HepG2 (cell line): Measurements from ENCODE around the gene NDRG2. TPM values are rescaled to one million over a fixed set of nuclear protein-coding genes. Genes with fewer than 3 reads are reported as not detected.

Experiments used
- CEBPG ChIP-seq: IDR thresholded peaks from 2 replicates; pipeline ENCODE4 v1.6.1; 2016
- FLYWCH1 ChIP-seq: sonication (generic); formaldehyde crosslinking; IDR thresholded peaks from 2 replicates; pipeline ENCODE4 v1.8.1; 2023; ENCODE audit warnings: mild to moderate bottlenecking, missing genetic modification reagents
- GPN1 ChIP-seq: sonication (generic); formaldehyde crosslinking; IDR thresholded peaks from 2 replicates; pipeline ENCODE4 v1.5.1; 2020; ENCODE audit warnings: missing genetic modification reagents, borderline replicate concordance
- MAFF ChIP-seq: IDR thresholded peaks from 2 replicates; pipeline ENCODE4 v1.6.1; 2011; ENCODE audit warnings: low read depth, low read length, improper control_type of control experiment
- MED1 ChIP-seq: sonication (generic); formaldehyde crosslinking; IDR thresholded peaks from 2 replicates; pipeline ENCODE4 v1.4.0; 2020; ENCODE audit warnings: missing genetic modification reagents
- MEIS2 ChIP-seq: sonication (generic); formaldehyde crosslinking; IDR thresholded peaks from 2 replicates; pipeline ENCODE4 v1.9.0; 2021; ENCODE audit warnings: mild to moderate bottlenecking, missing genetic modification reagents
- MXD4 ChIP-seq: IDR thresholded peaks from 2 replicates; pipeline ENCODE4 v1.6.1; 2016; ENCODE audit warnings: mild to moderate bottlenecking, missing biosample characterization, missing genetic modification reagents
- PHF8 ChIP-seq: sonication (generic); formaldehyde crosslinking; IDR thresholded peaks from 2 replicates; pipeline ENCODE4 v1.5.0; 2020; ENCODE audit warnings: missing genetic modification reagents
- SKI ChIP-seq: fragments of 450-650 bp; IDR thresholded peaks from one replicate; pipeline ENCODE4 v1.6.1; 2018; ENCODE audit warnings: mild to moderate bottlenecking; ENCODE audit not compliant: partially characterized antibody
- TEAD2 ChIP-seq: sonication (generic); formaldehyde crosslinking; IDR thresholded peaks from 2 replicates; pipeline ENCODE4 v1.9.0; 2021; ENCODE audit warnings: missing genetic modification reagents
- ZNF431 ChIP-seq: sonication (generic); formaldehyde crosslinking; IDR thresholded peaks from 2 replicates; pipeline ENCODE4 v1.9.0; 2022; ENCODE audit warnings: missing genetic modification reagents, low read depth, mild to moderate bottlenecking, borderline replicate concordance
- ZNF441 ChIP-seq: sonication (generic); formaldehyde crosslinking; IDR thresholded peaks from 2 replicates; pipeline ENCODE4 v1.7.0; 2021; ENCODE audit warnings: missing genetic modification reagents, borderline replicate concordance
- ZNF562 ChIP-seq: sonication (generic); formaldehyde crosslinking; IDR thresholded peaks from 2 replicates; pipeline ENCODE4 v1.8.0; 2022; ENCODE audit warnings: missing genetic modification reagents, borderline replicate concordance
- ZNF570 ChIP-seq: sonication (generic); formaldehyde crosslinking; IDR thresholded peaks from 2 replicates; pipeline ENCODE4 v1.4.0; 2020; ENCODE audit warnings: mild to moderate bottlenecking, missing genetic modification reagents, borderline replicate concordance
- ZNF580 ChIP-seq: IDR thresholded peaks from 2 replicates; pipeline ENCODE4 v1.6.1; 2016; ENCODE audit warnings: low read depth, borderline replicate concordance
- ZNF777 ChIP-seq: sonication (generic); formaldehyde crosslinking; IDR thresholded peaks from 2 replicates; pipeline ENCODE4 v1.4.0; 2020; ENCODE audit warnings: missing genetic modification reagents
- ZNF781 ChIP-seq: sonication (generic); formaldehyde crosslinking; IDR thresholded peaks from 2 replicates; pipeline ENCODE4 v1.5.1; 2020; ENCODE audit warnings: borderline replicate concordance, mild to moderate bottlenecking, missing genetic modification reagents; ENCODE audit errors: not compliant biosample characterization
- polyA plus RNA-seq, 8 experiments: library from polyadenylated mRNA; depleted of rRNA in 3 of 8; stranded (reverse) in 7 of 8; unstranded in 1 of 8; fragments of >200 nt; fragmentation: Illumina TruSeq in 4 of 8; extraction: Trizol in 4 of 8; gene quantifications; 2 replicates each; pipeline versions ENCODE4 v1.2.1 to v1.2.3, GENCODE V29; 2011 to 2016; ENCODE audit warnings: low read depth in 4 of 8, missing spikeins in 1 of 8, mixed read lengths in 1 of 8; ENCODE audit not compliant: insufficient read depth in 1 of 8
- total RNA-seq, 5 experiments: library from RNA; depleted of rRNA; stranded (reverse); fragments of >200 nt; fragmentation: Illumina TruSeq; extraction: Trizol; gene quantifications; 2 replicates each; pipeline ENCODE4 v1.2.3, GENCODE V29; 2016; ENCODE audit warnings: low read depth in 1 of 5
- TF ChIP-seq, protein P1 (sequence below): sonication (generic); formaldehyde crosslinking; IDR thresholded peaks from 2 replicates; pipeline ENCODE4 v1.4.0; 2020; ENCODE audit warnings: missing genetic modification reagents
- TF ChIP-seq, protein P2 (sequence below): sonication (generic); formaldehyde crosslinking; IDR thresholded peaks from 2 replicates; pipeline ENCODE4 v1.5.1; 2020; ENCODE audit warnings: missing genetic modification reagents, mild to moderate bottlenecking, borderline replicate concordance
- TF ChIP-seq, protein P3 (sequence below): sonication (generic); formaldehyde crosslinking; IDR thresholded peaks from 2 replicates; pipeline ENCODE4 v1.4.0; 2020; ENCODE audit warnings: mild to moderate bottlenecking, missing genetic modification reagents, borderline replicate concordance

The NDRG2 gene
- total and polyA plus RNA-seq, 2 of the 13 experiments (the other 11 are each of a cell fraction or from before 2014, with no cell fraction given) = 27.2 to 189 TPM

- TF ChIP-seq FLYWCH1 (CRISPR knock-in tag) = no peak
- TF ChIP-seq MEIS2 (CRISPR knock-in tag) = peak; percentile 82; the same call in 1 of the 2 replicates
- TF ChIP-seq, protein P1, sequence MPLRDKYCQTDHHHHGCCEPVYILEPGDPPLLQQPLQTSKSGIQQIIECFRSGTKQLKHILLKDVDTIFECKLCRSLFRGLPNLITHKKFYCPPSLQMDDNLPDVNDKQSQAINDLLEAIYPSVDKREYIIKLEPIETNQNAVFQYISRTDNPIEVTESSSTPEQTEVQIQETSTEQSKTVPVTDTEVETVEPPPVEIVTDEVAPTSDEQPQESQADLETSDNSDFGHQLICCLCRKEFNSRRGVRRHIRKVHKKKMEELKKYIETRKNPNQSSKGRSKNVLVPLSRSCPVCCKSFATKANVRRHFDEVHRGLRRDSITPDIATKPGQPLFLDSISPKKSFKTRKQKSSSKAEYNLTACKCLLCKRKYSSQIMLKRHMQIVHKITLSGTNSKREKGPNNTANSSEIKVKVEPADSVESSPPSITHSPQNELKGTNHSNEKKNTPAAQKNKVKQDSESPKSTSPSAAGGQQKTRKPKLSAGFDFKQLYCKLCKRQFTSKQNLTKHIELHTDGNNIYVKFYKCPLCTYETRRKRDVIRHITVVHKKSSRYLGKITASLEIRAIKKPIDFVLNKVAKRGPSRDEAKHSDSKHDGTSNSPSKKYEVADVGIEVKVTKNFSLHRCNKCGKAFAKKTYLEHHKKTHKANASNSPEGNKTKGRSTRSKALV (CRISPR knock-in tag) = peak; percentile 78; the same call in 1 of the 2 replicates
- TF ChIP-seq MXD4 (CRISPR knock-in tag) = peak; percentile 71; the same call in 1 of the 2 replicates
- peak; percentile 88 for TF ChIP-seq ZNF441 (CRISPR knock-in tag)
- 0 out of 2 replicates have a peak, but pooled peaks have one; percentile 52 for TF ChIP-seq GPN1 (CRISPR knock-in tag)
- peak; percentile 81 for TF ChIP-seq ZNF580 (CRISPR knock-in tag)
- TF ChIP-seq, protein P2, sequence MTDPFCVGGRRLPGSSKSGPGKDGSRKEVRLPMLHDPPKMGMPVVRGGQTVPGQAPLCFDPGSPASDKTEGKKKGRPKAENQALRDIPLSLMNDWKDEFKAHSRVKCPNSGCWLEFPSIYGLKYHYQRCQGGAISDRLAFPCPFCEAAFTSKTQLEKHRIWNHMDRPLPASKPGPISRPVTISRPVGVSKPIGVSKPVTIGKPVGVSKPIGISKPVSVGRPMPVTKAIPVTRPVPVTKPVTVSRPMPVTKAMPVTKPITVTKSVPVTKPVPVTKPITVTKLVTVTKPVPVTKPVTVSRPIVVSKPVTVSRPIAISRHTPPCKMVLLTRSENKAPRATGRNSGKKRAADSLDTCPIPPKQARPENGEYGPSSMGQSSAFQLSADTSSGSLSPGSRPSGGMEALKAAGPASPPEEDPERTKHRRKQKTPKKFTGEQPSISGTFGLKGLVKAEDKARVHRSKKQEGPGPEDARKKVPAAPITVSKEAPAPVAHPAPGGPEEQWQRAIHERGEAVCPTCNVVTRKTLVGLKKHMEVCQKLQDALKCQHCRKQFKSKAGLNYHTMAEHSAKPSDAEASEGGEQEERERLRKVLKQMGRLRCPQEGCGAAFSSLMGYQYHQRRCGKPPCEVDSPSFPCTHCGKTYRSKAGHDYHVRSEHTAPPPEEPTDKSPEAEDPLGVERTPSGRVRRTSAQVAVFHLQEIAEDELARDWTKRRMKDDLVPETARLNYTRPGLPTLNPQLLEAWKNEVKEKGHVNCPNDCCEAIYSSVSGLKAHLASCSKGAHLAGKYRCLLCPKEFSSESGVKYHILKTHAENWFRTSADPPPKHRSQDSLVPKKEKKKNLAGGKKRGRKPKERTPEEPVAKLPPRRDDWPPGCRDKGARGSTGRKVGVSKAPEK (CRISPR knock-in tag) = no peak
- peak; percentile 98 for TF ChIP-seq ZNF777 (CRISPR knock-in tag)
- no peak; the same call in 1 of the 2 replicates for TF ChIP-seq ZNF431 (CRISPR knock-in tag)
- TF ChIP-seq, protein P3, sequence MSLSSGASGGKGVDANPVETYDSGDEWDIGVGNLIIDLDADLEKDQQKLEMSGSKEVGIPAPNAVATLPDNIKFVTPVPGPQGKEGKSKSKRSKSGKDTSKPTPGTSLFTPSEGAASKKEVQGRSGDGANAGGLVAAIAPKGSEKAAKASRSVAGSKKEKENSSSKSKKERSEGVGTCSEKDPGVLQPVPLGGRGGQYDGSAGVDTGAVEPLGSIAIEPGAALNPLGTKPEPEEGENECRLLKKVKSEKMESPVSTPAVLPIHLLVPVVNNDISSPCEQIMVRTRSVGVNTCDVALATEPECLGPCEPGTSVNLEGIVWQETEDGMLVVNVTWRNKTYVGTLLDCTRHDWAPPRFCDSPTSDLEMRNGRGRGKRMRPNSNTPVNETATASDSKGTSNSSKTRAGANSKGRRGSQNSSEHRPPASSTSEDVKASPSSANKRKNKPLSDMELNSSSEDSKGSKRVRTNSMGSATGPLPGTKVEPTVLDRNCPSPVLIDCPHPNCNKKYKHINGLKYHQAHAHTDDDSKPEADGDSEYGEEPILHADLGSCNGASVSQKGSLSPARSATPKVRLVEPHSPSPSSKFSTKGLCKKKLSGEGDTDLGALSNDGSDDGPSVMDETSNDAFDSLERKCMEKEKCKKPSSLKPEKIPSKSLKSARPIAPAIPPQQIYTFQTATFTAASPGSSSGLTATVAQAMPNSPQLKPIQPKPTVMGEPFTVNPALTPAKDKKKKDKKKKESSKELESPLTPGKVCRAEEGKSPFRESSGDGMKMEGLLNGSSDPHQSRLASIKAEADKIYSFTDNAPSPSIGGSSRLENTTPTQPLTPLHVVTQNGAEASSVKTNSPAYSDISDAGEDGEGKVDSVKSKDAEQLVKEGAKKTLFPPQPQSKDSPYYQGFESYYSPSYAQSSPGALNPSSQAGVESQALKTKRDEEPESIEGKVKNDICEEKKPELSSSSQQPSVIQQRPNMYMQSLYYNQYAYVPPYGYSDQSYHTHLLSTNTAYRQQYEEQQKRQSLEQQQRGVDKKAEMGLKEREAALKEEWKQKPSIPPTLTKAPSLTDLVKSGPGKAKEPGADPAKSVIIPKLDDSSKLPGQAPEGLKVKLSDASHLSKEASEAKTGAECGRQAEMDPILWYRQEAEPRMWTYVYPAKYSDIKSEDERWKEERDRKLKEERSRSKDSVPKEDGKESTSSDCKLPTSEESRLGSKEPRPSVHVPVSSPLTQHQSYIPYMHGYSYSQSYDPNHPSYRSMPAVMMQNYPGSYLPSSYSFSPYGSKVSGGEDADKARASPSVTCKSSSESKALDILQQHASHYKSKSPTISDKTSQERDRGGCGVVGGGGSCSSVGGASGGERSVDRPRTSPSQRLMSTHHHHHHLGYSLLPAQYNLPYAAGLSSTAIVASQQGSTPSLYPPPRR = 0 out of 2 replicates have a peak, but pooled peaks have one; percentile 7
- no peak for TF ChIP-seq MAFF
- peak; percentile 82 for TF ChIP-seq PHF8 (CRISPR knock-in tag)
- TF ChIP-seq CEBPG (CRISPR knock-in tag) = no peak
- TF ChIP-seq MED1 (CRISPR knock-in tag) = peak; percentile 78
- no peak for TF ChIP-seq ZNF570 (CRISPR knock-in tag)
- no peak for TF ChIP-seq ZNF562 (CRISPR knock-in tag)
- TF ChIP-seq ZNF781 (CRISPR knock-in tag) = no peak
- TF ChIP-seq TEAD2 = no peak
- TF ChIP-seq SKI = peak; percentile 72
Observed at GRCh38 chr14:21024585-21025370, at the start of gene NDRG2 (continued).
